NCI-H2029 treated with DMSO at 0.1 percent for 48 hours (cell line): ENCODE data around the gene PIGU.
"Not testable (repeated sequence)": the region's sequence is repeated elsewhere in the genome, so short reads cannot be mapped to it uniquely, and the experiment has no call there.

ENCODE experiments used
- DNase-seq: peaks from one replicate; lab custom pipeline; 2025; lab: John Stamatoyannopoulos, UW

PIGU gene

DNA sequence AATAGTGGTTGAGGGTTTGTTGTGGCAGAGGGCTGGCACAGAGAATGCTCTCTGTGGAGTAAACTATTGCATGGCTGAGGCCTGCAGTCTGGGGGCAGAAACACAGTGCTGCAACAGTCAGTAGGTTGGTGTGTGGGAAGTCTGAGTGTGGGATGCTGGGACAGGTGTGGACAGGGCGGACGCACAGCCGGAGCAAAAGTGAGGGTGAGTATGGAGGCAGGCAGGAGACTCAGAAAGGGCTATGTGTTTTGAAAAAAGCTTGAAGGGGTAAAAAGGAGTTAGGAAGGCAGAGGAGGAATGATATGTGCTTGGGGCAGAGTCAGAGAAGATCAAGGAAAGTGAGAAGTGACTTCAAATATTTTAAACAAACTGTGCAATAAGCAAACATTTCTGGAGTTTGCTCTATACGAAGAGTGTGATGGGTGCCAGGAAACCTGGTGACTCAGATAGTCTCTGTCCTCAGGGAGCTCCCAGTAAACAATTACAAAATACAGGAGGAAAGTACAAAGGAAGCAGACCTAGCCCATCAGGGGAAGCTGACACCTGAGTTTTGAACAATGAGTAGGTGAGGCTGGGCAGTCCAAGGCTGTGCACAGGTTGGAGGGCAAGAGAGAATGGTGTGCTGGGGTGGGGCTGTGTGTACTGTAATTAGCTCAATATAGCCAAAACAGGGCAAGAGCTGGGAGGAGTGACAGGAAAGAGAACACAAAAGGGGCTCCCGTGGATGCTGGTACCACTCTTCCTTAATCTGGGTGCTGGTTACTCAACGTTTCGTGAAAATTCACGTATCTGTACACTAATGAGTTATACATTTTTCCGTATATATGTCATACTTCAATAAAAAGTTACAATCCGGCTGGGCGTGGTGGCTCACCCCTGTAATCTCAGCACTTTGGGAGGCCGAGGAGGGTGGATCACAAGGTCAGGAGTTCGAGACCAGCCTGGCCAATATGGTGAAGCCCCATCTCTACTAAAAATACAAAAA lies 55.2 kb downstream of the PIGU start:
- DNase-seq = no peak

GRCh38 chr20:34621036-34621343 lies 55.9 kb downstream of the PIGU start:
- DNase-seq = no peak

GRCh38 chr20:34618676-34619075 lies 58.2 kb downstream of the PIGU start:
- no peak for DNase-seq

GRCh38 chr20:34616913-34617312 lies 60.0 kb downstream of the PIGU start:
- not testable (repeated sequence) for DNase-seq

GRCh38 chr20:34615477-34615876 lies 61.4 kb downstream of the PIGU start:
- DNase-seq = no peak

- DNase-seq = not testable (repeated sequence)
Measured at GRCh38 chr20:34611976-34612375, 64.9 kb downstream of the PIGU start.

- DNase-seq = no peak
Measured at GRCh38 chr20:34607066-34607465, 69.8 kb downstream of the PIGU start.

GRCh38 chr20:34604980-34605788 lies 71.7 kb downstream of the PIGU start:
- DNase-seq = no peak

DNA sequence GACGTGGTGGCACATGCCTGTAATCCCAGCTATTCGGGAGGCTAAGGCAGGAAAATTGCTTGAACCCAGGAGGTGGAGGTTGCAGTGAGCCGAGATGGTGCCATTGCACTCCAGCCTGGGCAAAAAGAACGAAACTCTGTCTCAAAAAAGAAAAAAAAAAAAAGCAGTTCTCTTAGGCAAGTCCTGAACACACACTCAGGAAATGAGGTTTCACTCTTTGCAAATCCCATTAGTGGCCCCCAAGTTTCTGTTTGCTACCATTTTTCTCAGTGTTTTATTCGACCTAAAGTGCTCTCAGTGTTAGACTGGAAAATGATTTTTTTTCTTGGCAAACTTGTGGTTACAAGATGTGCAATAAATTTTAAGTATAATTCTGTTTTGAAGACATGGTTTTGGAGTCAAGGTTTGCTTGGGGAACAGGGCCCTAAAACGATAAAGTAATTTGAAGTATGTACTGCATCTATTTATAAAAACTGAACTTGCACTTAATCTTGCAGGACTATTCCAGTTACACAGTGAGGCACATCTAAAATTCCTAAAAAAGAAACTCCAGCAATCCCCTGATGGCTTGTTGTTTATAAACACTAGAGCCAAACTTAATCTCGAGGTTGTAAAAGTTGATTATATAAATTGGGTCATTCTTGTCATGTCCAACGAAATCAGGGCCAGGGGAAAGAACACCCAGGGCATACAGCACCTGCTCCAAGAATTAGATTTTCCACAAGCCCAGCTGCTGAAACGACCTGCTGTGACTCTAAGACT lies 75.8 kb downstream of the PIGU start:
- DNase-seq = no peak

- no peak for DNase-seq
Measured at GRCh38 chr20:34595377-34596184, 81.3 kb downstream of the PIGU start.

DNA sequence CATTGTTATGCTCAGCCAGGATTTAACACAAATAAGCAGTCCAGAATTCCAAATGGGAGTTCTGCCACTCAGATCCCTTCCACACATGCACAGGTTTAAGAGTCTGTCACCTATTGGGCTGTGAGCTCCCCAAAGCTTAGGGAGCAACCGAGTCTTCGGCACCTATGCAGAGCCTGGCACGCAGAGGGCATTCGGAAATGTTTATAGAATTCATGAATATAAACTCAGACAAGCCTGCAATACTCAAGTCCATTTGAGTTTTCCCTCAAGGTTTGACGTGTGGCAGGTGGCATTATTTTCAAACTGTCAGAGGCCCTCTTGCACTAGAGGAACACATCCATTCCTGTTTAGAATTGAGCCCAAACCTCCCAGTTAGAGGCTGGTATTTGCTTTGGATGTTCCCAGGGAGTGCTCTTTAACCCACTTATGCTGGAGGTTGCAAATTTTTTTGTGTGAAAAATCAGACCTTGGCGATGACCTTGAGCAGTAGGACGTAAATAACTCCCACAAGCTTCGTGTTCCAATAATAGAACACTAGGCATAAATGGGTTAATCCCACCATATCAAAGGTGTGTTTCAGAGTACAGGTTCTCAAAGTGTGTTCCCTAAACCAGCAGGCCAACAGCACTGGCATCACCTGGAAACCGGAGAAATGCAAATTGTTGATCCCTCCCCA lies 90.3 kb downstream of the PIGU start:
- DNase-seq = no peak

GRCh38 chr20:34585019-34585418 lies 91.9 kb downstream of the PIGU start:
- no peak for DNase-seq

DNA sequence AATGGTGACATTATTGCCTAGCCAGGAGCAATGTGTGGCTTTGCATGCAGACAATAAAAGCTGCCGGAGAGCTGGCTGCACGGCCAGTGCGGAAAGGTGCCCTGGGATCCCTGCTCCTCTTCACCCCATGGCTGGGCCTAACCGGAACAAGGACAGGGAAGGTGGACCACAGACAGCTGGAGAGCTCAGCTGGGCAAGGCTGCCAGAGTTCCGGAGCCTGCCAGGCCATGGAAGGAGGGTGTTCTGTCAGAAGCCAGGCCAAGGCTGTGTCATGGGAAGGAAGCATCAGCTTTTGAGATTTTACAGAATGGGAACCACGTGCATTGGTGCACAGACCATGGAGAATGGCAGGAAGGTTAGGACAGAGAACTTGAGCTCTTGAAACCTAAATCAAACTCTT lies 93.3 kb downstream of the PIGU start:
- DNase-seq = no peak

- no peak for DNase-seq
Measured at GRCh38 chr20:34582911-34583310, 94.0 kb downstream of the PIGU start.

DNA sequence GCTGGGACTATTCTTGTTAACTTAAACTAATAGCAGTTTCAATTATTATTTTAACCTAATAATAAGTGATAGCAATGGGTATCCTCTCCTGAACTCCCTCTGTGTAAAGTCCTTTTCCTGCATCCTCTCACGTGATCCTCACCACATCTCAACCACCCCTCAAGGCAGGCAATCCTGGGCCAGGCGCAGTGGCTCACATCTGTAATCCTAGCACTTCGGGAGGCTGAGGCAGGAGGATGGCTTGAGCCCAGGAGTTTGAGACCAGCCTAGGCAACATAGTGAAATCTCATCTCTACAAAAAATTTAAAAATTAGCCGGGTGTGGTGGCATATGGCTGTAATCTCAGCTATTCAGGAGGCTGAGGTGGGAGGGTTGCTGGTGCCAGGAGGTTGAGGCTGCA lies 94.7 kb downstream of the PIGU start:
- no peak for DNase-seq

- DNase-seq = no peak
Measured at GRCh38 chr20:34581341-34582184, 95.3 kb downstream of the PIGU start.

DNA sequence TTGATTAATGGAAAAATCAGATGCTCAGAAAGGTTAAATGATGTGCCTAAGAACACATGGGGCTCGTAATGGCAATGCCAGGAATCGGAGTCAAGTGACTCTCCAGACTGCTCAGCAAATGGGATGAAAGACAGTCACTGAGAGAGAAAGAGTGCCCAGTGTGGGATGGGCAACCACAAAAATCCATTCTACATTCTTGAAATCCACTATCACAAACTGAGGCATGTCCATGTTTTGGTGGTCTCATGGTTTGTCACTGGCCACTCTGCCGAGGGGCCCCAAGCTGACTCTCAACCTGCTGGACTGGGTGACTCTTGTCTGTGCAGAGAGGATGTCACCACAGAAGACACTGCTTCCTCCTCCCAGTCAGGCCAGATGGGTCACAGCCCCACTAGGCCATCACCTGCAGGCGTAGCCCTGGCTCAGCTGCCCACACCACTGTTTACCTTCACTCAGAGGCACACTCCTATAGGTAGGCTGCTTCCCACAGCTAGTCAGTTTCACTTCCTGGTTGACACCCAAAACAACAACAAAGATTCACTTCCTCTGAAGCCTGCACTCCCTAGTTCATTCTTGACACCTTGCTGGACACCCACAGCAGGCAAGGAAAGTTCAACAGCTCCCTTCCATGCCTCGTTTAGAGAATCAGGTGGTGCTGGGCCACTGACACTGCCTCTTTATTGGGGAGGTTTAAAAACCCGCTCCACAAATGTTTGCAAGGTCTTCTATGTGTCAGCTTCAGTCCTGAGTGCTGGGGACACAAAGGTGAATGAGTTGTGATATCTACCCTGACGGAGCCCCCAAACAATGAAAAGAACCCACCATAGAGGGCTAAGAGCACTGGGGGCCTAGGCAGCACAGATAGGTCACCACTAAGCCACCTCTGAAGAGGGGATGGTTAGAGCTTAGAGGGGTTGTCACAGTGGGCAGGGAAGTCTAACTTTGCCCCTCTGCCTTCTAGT lies 96.6 kb downstream of the PIGU start:
- no peak for DNase-seq

- no peak for DNase-seq
Measured at GRCh38 chr20:34579191-34579978, 97.5 kb downstream of the PIGU start.
